Duodenal mucosa (tissue), 2 donors: ENCODE data around the gene ERP44.

Source experiments
- H3K27ac ChIP-seq: one replicate; pipeline ENCODE4 v1.7.0; 2013; ENCODE audit warnings: low read depth, low read length
- H3K27me3 ChIP-seq, 2 donors: one replicate each; pipeline ENCODE4 v1.7.0; 2013; ENCODE audit warnings: low read length in 2 of 2, control low read depth in 1 of 2; ENCODE audit not compliant: insufficient read depth in 2 of 2, control insufficient read depth in 1 of 2
- H3K36me3 ChIP-seq, 2 donors: one replicate each; pipeline ENCODE4 v1.7.0; 2013; ENCODE audit warnings: low read length in 2 of 2, control low read depth in 1 of 2; ENCODE audit not compliant: insufficient read depth in 2 of 2, control insufficient read depth in 1 of 2
- H3K4me1 ChIP-seq, 2 donors: one replicate each; pipeline ENCODE4 v1.7.0; 2013; ENCODE audit warnings: low read length in 2 of 2, control low read depth in 1 of 2; ENCODE audit not compliant: insufficient read depth in 2 of 2, control insufficient read depth in 1 of 2
- H3K4me3 ChIP-seq, 2 donors: one replicate each; pipeline ENCODE4 v1.7.0; 2013; ENCODE audit warnings: low read length in 2 of 2, low read depth in 1 of 2
- H3K9ac ChIP-seq, 2 donors: one replicate each; pipeline ENCODE4 v1.7.0; 2013; ENCODE audit warnings: low read length in 2 of 2, low read depth in 1 of 2
- H3K9me3 ChIP-seq, 2 donors: one replicate each; pipeline ENCODE4 v1.7.0; 2013; ENCODE audit warnings: low read length in 2 of 2, control low read depth in 1 of 2; ENCODE audit not compliant: control insufficient read depth in 1 of 2

ERP44 gene

DNA sequence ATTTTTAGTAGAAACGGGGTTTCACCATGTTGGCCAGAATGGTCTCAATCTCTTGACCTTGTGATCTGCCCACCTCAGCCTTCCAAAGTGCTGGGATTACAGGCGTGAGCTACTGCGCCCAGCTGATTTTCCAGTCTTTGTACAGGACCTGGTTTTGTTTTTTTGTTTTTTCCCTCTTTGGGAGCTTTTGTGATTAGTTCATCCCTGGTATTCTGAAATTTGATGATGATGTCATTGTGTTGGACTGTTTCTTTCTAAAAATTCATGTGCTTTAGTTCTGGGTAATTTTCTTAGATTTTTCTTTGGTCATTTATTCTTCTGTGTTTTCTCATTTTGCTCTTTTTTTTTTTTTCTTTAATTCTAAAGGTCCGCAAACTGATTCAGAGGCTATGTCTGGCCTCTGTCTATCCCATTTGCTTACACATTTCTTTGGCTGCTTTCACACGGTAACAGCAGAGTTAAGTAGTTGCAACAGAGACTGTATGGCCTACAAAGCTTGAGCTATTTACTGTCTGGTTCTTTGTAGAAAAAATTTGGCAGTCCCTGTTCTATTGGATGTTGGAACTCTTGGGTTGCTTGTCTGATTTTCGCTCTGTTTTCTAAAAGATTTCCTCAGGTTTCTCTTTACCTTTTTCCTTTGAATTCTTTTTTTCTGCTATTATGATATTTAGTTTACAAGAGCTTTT is 167.5 kb downstream of the ERP44 start:
- no peaks in the 10 kb centered on the region for H3K4me1 ChIP-seq
- H3K9ac ChIP-seq, result no peak overlapping the region
- H3K4me3 ChIP-seq, result no peak overlapping the region
- H3K27me3 ChIP-seq, result no peaks in the 10 kb centered on the region
- H3K27ac ChIP-seq, result no peak overlapping the region
- H3K9me3 ChIP-seq, result peaks cover 0 to under 1% of the 10 kb centered on the region in 2 donors
- peaks cover 0 to 2% of the 10 kb centered on the region in 2 donors for H3K36me3 ChIP-seq

DNA sequence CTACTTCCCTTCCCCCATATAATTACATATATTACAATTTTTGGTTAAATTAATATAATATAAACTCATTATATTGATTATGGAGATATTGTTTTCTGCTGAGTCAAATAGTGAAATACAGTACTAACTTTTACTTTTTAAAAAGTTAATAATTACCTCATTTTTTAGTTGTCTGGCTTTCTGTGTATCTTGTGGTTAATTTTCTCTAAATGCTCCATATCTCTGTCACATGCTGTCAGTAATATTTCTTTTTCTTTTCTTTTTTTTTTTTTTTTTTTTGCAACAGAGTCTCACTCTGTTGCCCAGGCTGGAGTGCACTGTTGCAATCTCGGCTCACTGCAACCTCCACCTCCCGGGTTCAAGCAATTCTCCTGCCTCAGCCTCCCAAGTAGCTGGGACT is 169.1 kb downstream of the ERP44 start:
- no peak overlapping the region for H3K4me3 ChIP-seq
- H3K27ac ChIP-seq, result no peak overlapping the region
- H3K9me3 ChIP-seq, result peaks cover 0 to 2% of the 10 kb centered on the region in 2 donors
- H3K9ac ChIP-seq, result no peak overlapping the region
- H3K27me3 ChIP-seq, result no peaks in the 10 kb centered on the region
- H3K4me1 ChIP-seq, result no peaks in the 10 kb centered on the region
- H3K36me3 ChIP-seq, result peaks cover 0 to 3% of the 10 kb centered on the region in 2 donors
